Bone marrow (tissue), 2 donors: Measurements from ENCODE around the gene GLCE.

Source experiments
- DNase-seq, 2 donors: peaks; one replicate each; lab custom pipeline; 2025; lab: John Stamatoyannopoulos, UW

GLCE gene

GRCh38 chr15:69206079-69206478 is 45.6 kb downstream of the GLCE start:
- no peak for DNase-seq

- no peak for DNase-seq
These were observed 49.2 kb downstream of the GLCE start for GRCh38 chr15:69209661-69210060.

GRCh38 chr15:69210574-69210973 is 50.1 kb downstream of the GLCE start:
- DNase-seq: no peak

GRCh38 chr15:69213786-69214185 is 53.4 kb downstream of the GLCE start:
- no peak for DNase-seq

- DNase-seq: no peak
These were observed 55.0 kb downstream of the GLCE start for GRCh38 chr15:69215314-69216035.

GRCh38 chr15:69217381-69217780 is 56.9 kb downstream of the GLCE start:
- no peak for DNase-seq

GRCh38 chr15:69219690-69220089 is 59.3 kb downstream of the GLCE start:
- DNase-seq: no peak

- DNase-seq: no peak
These were observed 61.6 kb downstream of the GLCE start for GRCh38 chr15:69222002-69222474.

GRCh38 chr15:69223083-69223813 is 62.8 kb downstream of the GLCE start:
- DNase-seq: no peak

GRCh38 chr15:69224383-69224782 is 63.9 kb downstream of the GLCE start:
- DNase-seq: no peak

GRCh38 chr15:69225355-69226022 is 65.1 kb downstream of the GLCE start:
- peak in 1 of 2 donors; percentile 28 for DNase-seq

- no peak for DNase-seq
These were observed 65.6 kb downstream of the GLCE start for GRCh38 chr15:69226023-69226355.

GRCh38 chr15:69232144-69232543 is 71.7 kb downstream of the GLCE start:
- DNase-seq: no peak

- DNase-seq: no peak
These were observed 72.3 kb downstream of the GLCE start for GRCh38 chr15:69232765-69233164.

GRCh38 chr15:69234676-69235075 is 74.2 kb downstream of the GLCE start:
- no peak for DNase-seq

- DNase-seq: no peak
These were observed 76.1 kb downstream of the GLCE start for GRCh38 chr15:69236505-69236904.

- DNase-seq: no peak
These were observed 77.3 kb downstream of the GLCE start for GRCh38 chr15:69237718-69238117.

GRCh38 chr15:69244798-69245197 is 84.4 kb downstream of the GLCE start:
- DNase-seq: no peak

- no peak for DNase-seq
These were observed 92.7 kb downstream of the GLCE start for GRCh38 chr15:69253156-69253555.

GRCh38 chr15:69265347-69265955 is 105.0 kb downstream of the GLCE start:
- DNase-seq: no peak

- no peak for DNase-seq
These were observed 110.8 kb downstream of the GLCE start for GRCh38 chr15:69271217-69271616.

GRCh38 chr15:69272139-69272538 is 111.7 kb downstream of the GLCE start:
- DNase-seq: no peak

GRCh38 chr15:69272891-69273290 is 112.5 kb downstream of the GLCE start:
- DNase-seq: no peak
